ENCODE data around the gene NFKBIL1. TPM values are rescaled to one million over a fixed set of nuclear protein-coding genes. Genes with fewer than 3 reads are reported as not detected.

The NFKBIL1 gene
- total and polyA plus RNA-seq, 10 of the 15 experiments (the other 5 are each of a cell fraction or from before 2014, with no cell fraction given): 0.19 to 15.1 (median 7.0) TPM

GRCh38 chr6:31567531-31568370 is 20.3 kb downstream of the NFKBIL1 start:
- Histone ChIP-seq H3K4me2 (ENCODE audit: control insufficient read depth, insufficient read depth) (peak overlapping the region; percentile 82), H3K9ac (ENCODE audit: control insufficient read depth, insufficient read depth, low read length) (peak overlapping the region; percentile 52; the same call in 1 of the 2 replicates), H4K20me1 (ENCODE audit: control insufficient read depth, insufficient read depth) (no peaks in the 10 kb centered on the region), H3K27me3 (replicated peaks in 1 of 2; ENCODE audit: control insufficient read depth in 2 of 2, insufficient read depth in 2 of 2, low read length in 1 of 2) (no peaks in the 10 kb centered on the region), H3K4me1 (ENCODE audit: control insufficient read depth, insufficient read depth, low read length) (peaks cover 64% of the 10 kb centered on the region), H3K27ac (ENCODE audit: control insufficient read depth, insufficient read depth) (peak overlapping the region; percentile 90), H3K79me2 (ENCODE audit: control insufficient read depth, insufficient read depth, low read length) (peaks cover 20% of the 10 kb centered on the region), H2AFZ (ENCODE audit: control insufficient read depth, low read depth, low read length) (no peak overlapping the region), H3K4me3 (peak overlapping the region; percentile 8; the same call in 1 of the 2 replicates), H3K36me3 (ENCODE audit: control insufficient read depth in 2 of 2, insufficient read depth in 2 of 2, low read length in 1 of 2) (0 out of 4 replicates have a peak, but pooled peaks cover 0 to 4% of the 10 kb centered on the region in 2 experiments), H3K9me3 (replicated peaks; ENCODE audit: control insufficient read depth, insufficient read depth, low read length) (no peaks in the 10 kb centered on the region)
- ChIA-PET SMC1A (ENCODE audit: uncharacterized antibody, unreplicated experiment) (interaction anchor here (1.0 to 45.5 kb wide), 4 partner anchors 13 to 75 kb away, joined by 3 to 1989 read pairs (median 996); partner anchors contain the start of genes ATP6V1G2, DDX39B, LST1 and LTA), CTCF (interaction anchor here (3.2 to 34.8 kb wide), 3 partner anchors 10 to 20 kb away, joined by 34 to 2098 read pairs (median 38); partner anchors contain the start of genes LST1, LTB, NCR3 and TNF), RAD21 (ENCODE audit: unreplicated experiment) (interaction anchor here (0.9 to 5.5 kb wide), 10 partner anchors 8 to 295 kb away, joined by 3 to 62 read pairs (median 6); partner anchors contain the start of genes LTB and NEU1), POLR2A (interaction anchor here (0.5 to 15.1 kb wide), 9 partner anchors 9 to 264 kb away, joined by 3 to 222 read pairs (median 6); partner anchors contain the start of genes ATP6V1G2, LST1, LTB and NCR3)
- ATAC-seq: peak; percentile 61
- WGBS (ENCODE audit: insufficient coverage, insufficient replicate concordance, low lambda C conversion rate, missing lambda C conversion rate): 14% methylated on average over 6 of the region's 9 CpGs
- in situ Hi-C loops (cut with MboI) (loop anchor here (25.0 kb wide), 2 partner anchors 1045 to 1395 kb away; partner anchors contain the start of genes BRD2 and HLA-DMA), intact Hi-C loops (cut with micrococcal nuclease; ENCODE audit: unreplicated experiment) (loop anchor here (1.0 kb wide), 1 partner anchor 7 kb away; no protein-coding TSS in a partner anchor)
- no peak for DNase-seq (ENCODE audit: low read depth, low spot score)
- FAIRE-seq: no peak
- TSS peak; percentile 38 for BruUV-seq (replicated peaks)
- TF ChIP-seq BCL3 (IDR thresholded peaks at IDR 0.05; ENCODE audit: borderline replicate concordance, insufficient read depth, low read depth, low read length, poor library complexity, severe bottlenecking) (no peak), SMAD5 (IDR thresholded peaks at IDR 0.05; ENCODE audit: low read depth) (no peak), MYC (IDR thresholded peaks at IDR 0.05; ENCODE audit: insufficient read depth, insufficient read length, insufficient replicate concordance, low read length, severe bottlenecking) (no peak), STAT3 (IDR thresholded peaks at IDR 0.05; ENCODE audit: low read depth, low read length) (no peak), SIX5 (IDR thresholded peaks at IDR 0.05; ENCODE audit: low read depth, low read length, severe bottlenecking) (no peak), CUX1 (IDR thresholded peaks at IDR 0.05; ENCODE audit: insufficient replicate concordance, low read depth, low read length) (no peak), GATAD2B (conservative IDR thresholded peaks at IDR 0.05; ENCODE audit: low read depth) (0 out of 2 replicates have a peak, but pooled peaks have one; percentile 20), HDGF (IDR thresholded peaks at IDR 0.05) (peak; percentile 82), ETV6 (conservative IDR thresholded peaks at IDR 0.05 in 1 of 2, IDR thresholded peaks at IDR 0.05 in 1 of 2; ENCODE audit: borderline replicate concordance in 1 of 2, low read depth in 1 of 2) (peak in 1 of 2 experiments; percentile 72; a peak in 2 of 4 replicates), ATF7 (IDR thresholded peaks at IDR 0.05; ENCODE audit: low read depth) (peak; percentile 63), EED (IDR thresholded peaks at IDR 0.05; ENCODE audit: low read depth) (peak; percentile 84), SRF (IDR thresholded peaks at IDR 0.05; ENCODE audit: low read depth in 2 of 2, low read length in 2 of 2) (0 out of 4 replicates have a peak, but pooled peaks of 1 of the 2 experiments have one; percentile 28), WRNIP1 (IDR thresholded peaks at IDR 0.05; ENCODE audit: borderline replicate concordance, low read depth, low read length) (no peak), KDM1A (IDR thresholded peaks at IDR 0.05; ENCODE audit: borderline replicate concordance) (no peak)
